HepG2 (cell line): ENCODE data around the gene TPBGL. TPM values are rescaled to one million over a fixed set of nuclear protein-coding genes. Genes with fewer than 3 reads are reported as not detected.
A peak's percentile ranks its signal among the peaks of the same experiment; 100 is the strongest.

Source experiments
- AGO2 ChIP-seq: fragments of 200-400 bp; formaldehyde crosslinking; optimal IDR thresholded peaks from 2 replicates; pipeline ENCODE3; 2017; ENCODE audit warnings: mild to moderate bottlenecking, low read depth, low read length, moderate library complexity
- ARHGAP35 ChIP-seq: sonication (generic); formaldehyde crosslinking; IDR thresholded peaks from 2 replicates; pipeline ENCODE4 v1.9.0; 2022; ENCODE audit warnings: mild to moderate bottlenecking, inconsistent platforms, moderate library complexity, missing genetic modification reagents, borderline replicate concordance
- ARNT2 ChIP-seq: sonication (generic); formaldehyde crosslinking; IDR thresholded peaks from 2 replicates; pipeline ENCODE4 v1.8.0; 2022; ENCODE audit warnings: mild to moderate bottlenecking, low read depth, missing genetic modification reagents, moderate library complexity
- ASH2L ChIP-seq: fragments of 300-600, 200-600 bp; sonication (generic); IDR thresholded peaks from 2 replicates; pipeline ENCODE4 v1.7.0; 2017; ENCODE audit warnings: low read depth, mild to moderate bottlenecking, moderate library complexity, mixed read lengths, low read length; ENCODE audit not compliant: insufficient read length
- ATAD3A ChIP-seq: sonication (generic); formaldehyde crosslinking; IDR thresholded peaks from 2 replicates; pipeline ENCODE4 v1.4.0; 2020; ENCODE audit warnings: missing genetic modification reagents
- CBX1 ChIP-seq: IDR thresholded peaks from one replicate; pipeline ENCODE4 v1.6.1; 2016; ENCODE audit warnings: antibody characterized with exemption, low read depth
- CCAR2 ChIP-seq: fragments of 200-400 bp; formaldehyde crosslinking; optimal IDR thresholded peaks from 2 replicates; pipeline ENCODE3; 2018; ENCODE audit warnings: low read depth, mild to moderate bottlenecking, low read length, moderate library complexity
- CEBPG ChIP-seq: IDR thresholded peaks from 2 replicates; pipeline ENCODE4 v1.6.1; 2016
- DRAP1 ChIP-seq: IDR thresholded peaks from 2 replicates; pipeline ENCODE4 v1.6.1; 2016; ENCODE audit warnings: missing genetic modification reagents, missing compliant biosample characterization
- EHMT2 ChIP-seq: fragments of 200-600 bp; sonication (generic); IDR thresholded peaks from 2 replicates; pipeline ENCODE4 v1.7.0; 2017; ENCODE audit warnings: antibody characterized with exemption, low read depth, low read length, borderline replicate concordance
- ETV6 ChIP-seq: sonication (generic); formaldehyde crosslinking; conservative IDR thresholded peaks from 2 replicates; pipeline ENCODE4 v1.4.0; 2020; ENCODE audit warnings: missing genetic modification reagents
- FOXP1 ChIP-seq, 2 experiments: fragments of 450-650 bp in 1 of 2; IDR thresholded peaks; 2 replicates each; pipeline ENCODE4 v1.6.1; 2017 to 2018; ENCODE audit warnings: antibody characterized with exemption in 1 of 2
- GTF2F1 ChIP-seq: fragments of 150-350 bp; IDR thresholded peaks from 2 replicates; pipeline ENCODE4 v1.6.1; 2014; ENCODE audit warnings: low read length
- KLF16 ChIP-seq, 2 experiments: sonication (generic) in 1 of 2; formaldehyde crosslinking in 1 of 2; IDR thresholded peaks; 2 replicates each; pipeline versions ENCODE4 v1.6.1 to v1.8.0; 2016 to 2023; ENCODE audit warnings: missing genetic modification reagents in 2 of 2, missing compliant biosample characterization in 1 of 2
- MLLT10 ChIP-seq: sonication (generic); formaldehyde crosslinking; IDR thresholded peaks from 2 replicates; pipeline ENCODE4 v1.4.0; 2020; ENCODE audit warnings: missing genetic modification reagents
- NFKB2 ChIP-seq: sonication (generic); formaldehyde crosslinking; IDR thresholded peaks from 2 replicates; pipeline ENCODE4 v1.4.0; 2020; ENCODE audit warnings: missing genetic modification reagents, borderline replicate concordance
- NFKBIZ ChIP-seq: IDR thresholded peaks from 2 replicates; pipeline ENCODE4 v1.6.1; 2018; ENCODE audit warnings: missing genetic modification reagents, missing compliant biosample characterization
- PCBP2 ChIP-seq: fragments of 200-400 bp; formaldehyde crosslinking; optimal IDR thresholded peaks from 2 replicates; pipeline ENCODE3; 2018; ENCODE audit warnings: low read length, low read depth; ENCODE audit not compliant: poor library complexity, severe bottlenecking
- RARG ChIP-seq: sonication (generic); formaldehyde crosslinking; IDR thresholded peaks from 2 replicates; pipeline ENCODE4 v1.4.0; 2020; ENCODE audit warnings: low read depth, mild to moderate bottlenecking, missing genetic modification reagents
- RFXANK ChIP-seq: IDR thresholded peaks from 2 replicates; pipeline ENCODE4 v1.6.1; 2016
- SIX4 ChIP-seq: sonication (generic); formaldehyde crosslinking; IDR thresholded peaks from 2 replicates; pipeline ENCODE4 v1.4.0; 2020; ENCODE audit warnings: missing genetic modification reagents
- SP4 ChIP-seq: sonication (generic); formaldehyde crosslinking; IDR thresholded peaks from 2 replicates; pipeline ENCODE4 v1.8.1; 2023; ENCODE audit warnings: mild to moderate bottlenecking, missing genetic modification reagents
- TFDP1 ChIP-seq: IDR thresholded peaks from 2 replicates; pipeline ENCODE4 v1.6.1; 2016; ENCODE audit warnings: missing compliant biosample characterization, missing genetic modification reagents, borderline replicate concordance
- TRIM24 ChIP-seq: sonication (generic); formaldehyde crosslinking; IDR thresholded peaks from 2 replicates; pipeline ENCODE4 v1.8.0; 2022; ENCODE audit warnings: mild to moderate bottlenecking, missing genetic modification reagents
- ZNF12 ChIP-seq: sonication (generic); formaldehyde crosslinking; IDR thresholded peaks from 2 replicates; pipeline ENCODE4 v1.5.0; 2020; ENCODE audit warnings: missing genetic modification reagents
- ZNF607 ChIP-seq: sonication (generic); formaldehyde crosslinking; IDR thresholded peaks from 2 replicates; pipeline ENCODE4 v1.5.1; 2020; ENCODE audit warnings: missing genetic modification reagents, mild to moderate bottlenecking, borderline replicate concordance
- ZNF674 ChIP-seq: sonication (generic); formaldehyde crosslinking; IDR thresholded peaks from 2 replicates; pipeline ENCODE4 v1.5.0; 2020; ENCODE audit warnings: low read depth, mild to moderate bottlenecking, missing genetic modification reagents
- ZNF747 ChIP-seq: sonication (generic); formaldehyde crosslinking; IDR thresholded peaks from 2 replicates; pipeline ENCODE4 v1.8.1; 2023; ENCODE audit warnings: missing genetic modification reagents, mild to moderate bottlenecking, borderline replicate concordance
- ZNF891 ChIP-seq: sonication (generic); formaldehyde crosslinking; IDR thresholded peaks from 2 replicates; pipeline ENCODE4 v1.5.0; 2020; ENCODE audit warnings: mild to moderate bottlenecking, missing genetic modification reagents
- polyA plus RNA-seq, 8 experiments: library from polyadenylated mRNA; depleted of rRNA in 3 of 8; stranded (reverse) in 7 of 8; unstranded in 1 of 8; fragments of >200 nt; fragmentation: Illumina TruSeq in 4 of 8; extraction: Trizol in 4 of 8; gene quantifications; 2 replicates each; pipeline versions ENCODE4 v1.2.1 to v1.2.3, GENCODE V29; 2011 to 2016; ENCODE audit warnings: low read depth in 4 of 8, missing spikeins in 1 of 8, mixed read lengths in 1 of 8; ENCODE audit not compliant: insufficient read depth in 1 of 8
- total RNA-seq, 5 experiments: library from RNA; depleted of rRNA; stranded (reverse); fragments of >200 nt; fragmentation: Illumina TruSeq; extraction: Trizol; gene quantifications; 2 replicates each; pipeline ENCODE4 v1.2.3, GENCODE V29; 2016; ENCODE audit warnings: low read depth in 1 of 5
- TF ChIP-seq, protein P1 (sequence below): sonication (generic); formaldehyde crosslinking; IDR thresholded peaks from 2 replicates; pipeline ENCODE4 v1.5.0; 2020; ENCODE audit warnings: mild to moderate bottlenecking, low read depth, missing genetic modification reagents, borderline replicate concordance

TPBGL gene
- total and polyA plus RNA-seq, 2 of the 13 experiments (the other 11 are each of a cell fraction or from before 2014, with no cell fraction given), result not detected

- TF ChIP-seq ZNF12 (CRISPR knock-in tag) (no peak), ARNT2 (CRISPR knock-in tag) (no peak), DRAP1 (CRISPR knock-in tag) (no peak), AGO2 (no peak), CCAR2 (no peak), PCBP2 (no peak), ZNF747 (CRISPR knock-in tag) (peak; percentile 71; the same call in 1 of the 2 replicates), EHMT2 (no peak), MLLT10 (CRISPR knock-in tag) (no peak), SP4 (no peak), ZNF891 (CRISPR knock-in tag) (no peak), ETV6 (no peak), GTF2F1 (no peak), KLF16 (CRISPR knock-in tag; IDR thresholded peaks at IDR 0.05) (no peak), ASH2L (peak; percentile 50), NFKBIZ (CRISPR knock-in tag) (0 out of 2 replicates have a peak, but pooled peaks have one; percentile 33), ZNF607 (CRISPR knock-in tag) (no peak), SIX4 (CRISPR knock-in tag) (no peak; the same call in 1 of the 2 replicates), RFXANK (CRISPR knock-in tag) (no peak), CEBPG (CRISPR knock-in tag) (peak; percentile 84), TFDP1 (no peak), RARG (CRISPR knock-in tag) (no peak), CBX1 (no peak), NFKB2 (no peak; the same call in 1 of the 2 replicates), ARHGAP35 (CRISPR knock-in tag) (no peak), FOXP1 (IDR thresholded peaks at IDR 0.05) (no peak), FOXP1 (CRISPR knock-in tag; IDR thresholded peaks at IDR 0.05) (peak; percentile 41; the same call in 1 of the 2 replicates), ZNF674 (peak; percentile 72; the same call in 1 of the 2 replicates), ATAD3A (CRISPR knock-in tag) (no peak), TRIM24 (CRISPR knock-in tag) (no peak)
- TF ChIP-seq, protein P1, sequence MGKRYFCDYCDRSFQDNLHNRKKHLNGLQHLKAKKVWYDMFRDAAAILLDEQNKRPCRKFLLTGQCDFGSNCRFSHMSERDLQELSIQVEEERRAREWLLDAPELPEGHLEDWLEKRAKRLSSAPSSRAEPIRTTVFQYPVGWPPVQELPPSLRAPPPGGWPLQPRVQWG (CRISPR knock-in tag), result no peak
These were observed 36.4 kb upstream of the TPBGL start (continued) for GRCh38 chr11:75204012-75204674.
